Mononuclear cell (primary cell): ENCODE results near the gene BRD9. TPM values are rescaled to one million over a fixed set of nuclear protein-coding genes. Genes with fewer than 3 reads are reported as not detected.
"Not testable (repeated sequence)": the region's sequence is repeated elsewhere in the genome, so short reads cannot be mapped to it uniquely, and the experiment has no call there.

Source experiments
- H3K27me3 ChIP-seq: 2 replicates; pipeline ENCODE4 v1.6.0; 2011; ENCODE audit warnings: low read length, control low read depth; ENCODE audit not compliant: insufficient read depth
- H3K4me1 ChIP-seq: 2 replicates; pipeline ENCODE4 v1.5.1; 2011; ENCODE audit warnings: mild to moderate bottlenecking, low read length, control low read depth; ENCODE audit not compliant: insufficient read depth
- H3K4me3 ChIP-seq: 2 replicates; pipeline ENCODE4 v1.5.1; 2011; ENCODE audit warnings: mild to moderate bottlenecking, low read length, moderate library complexity
- H3K9me3 ChIP-seq: 2 replicates; pipeline ENCODE4 v1.5.1; 2011; ENCODE audit warnings: low read depth, mild to moderate bottlenecking, control low read depth, low read length
- total RNA-seq: library from RNA; depleted of rRNA; stranded (reverse); fragments of >200 nt; gene quantifications from one replicate; pipeline ENCODE4 v1.2.3, GENCODE V29; 2012

The BRD9 gene
- total RNA-seq, 1 donor, result 30.7 TPM

DNA sequence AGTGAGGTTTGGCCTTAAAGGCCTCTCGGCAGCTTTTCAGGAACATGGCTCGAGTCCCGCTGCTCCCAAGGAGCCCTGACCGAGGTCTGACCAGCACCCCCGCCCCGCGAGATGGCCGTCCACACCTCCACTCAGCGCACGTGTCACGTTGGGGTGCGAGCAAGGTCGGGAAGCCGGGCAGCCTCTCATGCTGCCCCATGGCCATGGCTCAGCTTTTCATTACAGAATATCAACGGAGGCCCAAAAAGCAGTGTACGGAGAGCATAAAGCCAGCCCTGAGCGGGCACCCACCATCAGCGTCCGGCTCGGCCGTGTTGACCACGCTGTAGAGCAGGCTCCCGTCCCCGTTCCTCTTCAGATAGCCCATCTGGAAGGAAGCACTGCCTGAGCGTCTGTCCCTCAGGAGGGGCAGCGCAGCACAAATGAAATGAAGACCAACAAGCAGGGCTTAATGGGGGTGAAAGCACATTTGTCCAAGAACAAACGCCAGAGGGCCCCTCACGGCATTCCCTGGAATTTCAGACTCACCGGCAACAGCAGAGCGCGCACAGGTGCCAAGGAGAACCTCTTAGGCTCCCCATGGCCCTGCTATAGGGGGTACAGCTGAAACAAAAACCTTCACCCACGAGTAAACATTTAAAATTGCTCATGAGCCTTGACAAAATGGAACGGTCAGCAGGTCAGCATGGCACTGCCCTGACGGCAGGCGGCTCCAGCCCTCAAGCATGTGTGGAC lies 11.6 kb downstream of the BRD9 start:
- Histone ChIP-seq H3K4me3 (no peak overlapping the region), H3K27me3 (no peaks in the 10 kb centered on the region)

DNA sequence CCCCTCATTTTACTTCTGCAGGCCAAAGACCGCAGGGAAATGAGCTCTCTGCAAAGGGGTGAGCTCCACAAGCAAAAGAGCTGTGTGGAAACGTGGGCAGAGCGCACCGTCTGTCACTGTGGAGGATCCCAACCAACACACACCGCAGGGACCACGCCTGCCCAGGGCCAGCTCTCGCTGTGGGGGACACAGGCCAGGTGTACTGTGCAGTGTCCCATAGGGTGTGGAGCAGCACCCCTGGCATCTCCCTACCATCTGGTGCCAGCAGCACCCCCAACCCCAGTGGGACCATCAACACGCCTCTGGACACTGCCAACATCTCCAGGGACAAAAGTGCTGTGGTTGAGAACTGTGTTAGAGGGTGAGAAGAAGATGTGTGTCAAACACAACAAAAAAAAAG lies 13.9 kb downstream of the BRD9 start:
- H3K9me3 ChIP-seq, H3K4me1 ChIP-seq, H3K4me3 ChIP-seq, H3K27me3 ChIP-seq: not testable (repeated sequence)

More for the DNA sequence above, 11.6 kb downstream of the BRD9 start:
- Histone ChIP-seq H3K4me1 (no peaks in the 10 kb centered on the region), H3K9me3 (no peaks in the 10 kb centered on the region)

DNA sequence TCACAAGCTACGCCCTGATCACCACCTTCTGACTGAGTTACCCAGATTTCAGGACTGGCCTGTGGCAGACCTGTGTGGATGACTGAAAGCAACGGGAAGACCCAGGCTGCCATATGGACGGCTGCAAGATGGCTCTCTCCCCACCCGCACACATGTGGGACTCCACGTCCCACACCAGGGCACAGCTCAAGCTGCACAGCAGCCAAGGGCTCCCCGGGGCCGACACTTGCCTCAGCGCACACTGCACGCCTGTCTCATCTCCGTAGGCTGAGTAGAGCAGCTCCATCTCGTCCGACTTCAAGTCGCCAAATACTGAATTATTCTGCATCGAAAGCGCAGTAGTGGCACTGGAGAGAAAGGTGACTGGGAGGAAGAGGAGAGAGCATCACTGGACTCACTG lies 14.5 kb downstream of the BRD9 start:
- H3K27me3 ChIP-seq, result no peaks in the 10 kb centered on the region
- H3K9me3 ChIP-seq, result no peaks in the 10 kb centered on the region

DNA sequence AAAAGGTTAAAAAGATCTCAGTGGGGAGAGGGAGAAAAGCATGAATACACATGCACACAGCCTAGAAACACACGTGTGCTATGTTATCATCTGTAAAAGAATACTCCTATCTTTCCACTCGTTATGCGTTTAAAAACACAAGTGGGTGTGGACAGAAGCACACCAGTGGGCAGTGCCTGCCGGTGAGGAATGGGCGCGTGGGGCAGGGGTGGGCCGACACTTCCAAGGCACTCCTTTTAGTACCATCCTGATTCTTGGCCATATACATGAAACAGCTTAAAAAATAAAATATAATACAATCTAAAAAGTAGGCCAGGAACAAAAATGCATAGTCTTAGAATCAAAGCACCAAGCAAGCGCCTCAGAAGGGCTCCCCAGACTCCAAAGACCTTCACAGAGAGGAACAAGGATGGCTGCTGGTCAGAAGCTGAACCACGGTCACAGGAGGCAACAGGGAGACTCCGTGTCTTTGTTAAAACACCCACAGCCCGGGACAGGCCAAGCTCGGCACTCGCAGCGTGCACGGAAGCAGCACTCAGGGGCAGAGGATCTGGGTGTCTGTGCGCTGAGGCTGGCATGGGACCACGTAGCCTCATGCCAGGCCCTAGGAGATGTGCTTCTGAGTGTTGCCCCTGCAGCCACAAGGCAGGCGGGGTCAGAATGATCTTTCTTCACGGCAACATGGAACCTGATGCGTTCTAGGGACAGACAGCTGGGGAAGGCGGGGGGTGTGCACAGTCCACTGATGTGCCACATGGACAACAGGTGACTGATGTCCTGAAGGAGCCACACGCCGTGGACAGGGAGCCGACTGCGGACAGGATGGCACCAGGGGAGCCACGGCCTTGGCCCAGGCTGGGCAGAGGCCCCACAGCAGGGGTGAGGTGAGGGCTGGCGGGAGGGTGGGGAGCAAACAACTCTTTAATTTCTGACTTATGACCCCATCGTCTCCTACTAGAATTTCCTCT lies 15.9 kb downstream of the BRD9 start:
- H3K4me3 ChIP-seq, result no peak overlapping the region
- no peaks in the 10 kb centered on the region for H3K9me3 ChIP-seq
- H3K4me1 ChIP-seq, result no peaks in the 10 kb centered on the region
- H3K27me3 ChIP-seq, result no peaks in the 10 kb centered on the region

More for the DNA sequence above, 14.5 kb downstream of the BRD9 start:
- H3K4me1 ChIP-seq, result no peaks in the 10 kb centered on the region
- H3K4me3 ChIP-seq, result no peak overlapping the region

DNA sequence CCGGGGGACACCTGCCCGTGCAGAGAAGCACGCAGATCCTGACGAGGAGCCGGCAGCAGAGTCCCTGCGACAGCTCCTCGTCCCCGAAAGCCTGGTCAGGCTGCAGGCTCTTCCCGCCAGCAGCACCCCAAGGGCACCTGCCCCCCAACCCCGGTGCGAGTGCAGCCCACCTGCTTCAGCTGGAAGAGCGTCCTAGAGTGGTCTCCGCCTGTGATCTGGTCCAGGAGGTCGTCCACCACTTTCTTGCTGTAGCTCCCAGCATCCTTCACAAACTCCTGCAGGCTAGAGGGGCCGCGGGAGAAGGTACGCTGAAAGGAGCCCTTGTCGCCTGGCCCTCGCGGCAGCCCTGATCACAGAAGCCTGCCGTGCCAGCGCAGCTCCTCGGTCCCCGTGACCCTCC lies 16.7 kb downstream of the BRD9 start:
- Histone ChIP-seq H3K4me3 (no peak overlapping the region), H3K4me1 (no peaks in the 10 kb centered on the region), H3K27me3 (no peaks in the 10 kb centered on the region), H3K9me3 (no peaks in the 10 kb centered on the region)

DNA sequence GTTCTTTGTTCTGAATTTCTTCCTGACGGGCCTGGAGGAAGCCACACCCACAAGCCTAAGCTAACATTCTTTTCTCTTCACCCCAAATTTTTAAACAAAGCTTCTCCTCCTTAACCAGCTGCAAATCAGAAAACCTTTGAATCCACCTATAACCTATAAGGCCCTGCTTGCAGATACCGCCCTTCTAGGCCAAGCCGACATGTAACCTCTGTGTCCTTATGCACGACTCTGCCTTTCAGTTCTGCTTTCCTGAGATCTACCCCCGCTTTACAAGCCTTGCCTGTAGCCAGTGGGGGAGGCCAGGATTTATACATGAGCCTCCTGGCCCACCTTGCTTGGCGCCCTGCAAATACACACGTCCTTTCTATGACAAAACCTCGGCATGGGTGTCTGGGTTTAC lies 19.3 kb downstream of the BRD9 start:
- Histone ChIP-seq H3K27me3 (no peaks in the 10 kb centered on the region), H3K4me3 (no peak overlapping the region), H3K9me3 (no peaks in the 10 kb centered on the region), H3K4me1 (no peaks in the 10 kb centered on the region)

DNA sequence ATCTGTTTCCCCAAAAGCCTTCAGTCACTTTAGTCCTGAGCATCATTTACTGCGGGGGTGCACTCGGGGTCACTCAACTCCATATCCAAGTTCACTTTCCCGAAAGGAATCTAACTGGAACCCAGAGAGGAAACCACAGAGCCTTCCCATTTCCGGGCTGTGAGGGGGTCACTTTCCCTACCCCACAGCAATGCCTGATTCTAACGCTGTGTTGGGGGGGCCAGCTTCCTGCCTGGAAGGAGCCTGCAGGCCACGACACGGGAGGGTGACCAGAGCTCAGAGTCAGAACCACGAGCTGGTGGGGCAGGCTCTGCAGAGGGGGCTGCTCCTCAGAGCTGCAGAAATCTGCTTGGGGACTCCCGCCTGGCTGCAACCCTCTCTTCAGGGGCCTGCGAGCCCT lies 20.3 kb downstream of the BRD9 start:
- Histone ChIP-seq H3K4me3 (no peak overlapping the region), H3K4me1 (no peaks in the 10 kb centered on the region)

DNA sequence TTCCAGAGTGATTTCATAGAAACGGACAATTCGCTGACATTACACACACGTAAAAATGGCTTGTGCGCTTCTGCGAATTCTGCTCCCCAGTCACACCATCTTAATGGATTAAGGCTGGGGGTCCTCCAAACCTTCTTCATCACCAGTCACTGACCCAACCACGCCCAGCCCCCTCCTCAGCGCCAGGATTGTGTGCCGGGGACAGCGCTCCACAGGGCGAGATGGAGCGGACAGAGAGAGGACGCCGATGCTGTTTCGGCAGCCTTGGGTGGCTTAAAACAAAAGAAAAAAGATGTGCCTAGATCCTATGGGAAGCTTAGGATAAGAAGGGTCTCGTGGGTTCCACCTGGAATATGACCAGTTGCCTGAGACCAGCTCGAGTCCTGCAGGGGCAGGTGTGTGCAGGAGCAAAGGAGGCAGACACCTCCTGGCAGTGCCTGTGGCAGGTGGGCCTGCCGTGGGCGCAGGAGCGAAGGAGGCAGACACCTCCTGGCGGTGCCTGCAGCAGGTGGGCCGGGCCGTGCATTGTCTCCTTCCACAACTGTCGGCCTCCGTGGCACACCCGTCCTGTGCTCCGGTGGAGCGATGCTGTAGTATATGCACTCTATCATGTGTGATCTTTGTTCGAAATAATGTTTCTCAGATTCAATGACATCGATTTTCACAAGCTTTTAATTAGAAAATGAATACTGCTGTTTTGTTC lies 20.9 kb downstream of the BRD9 start:
- Histone ChIP-seq H3K4me3 (no peak overlapping the region), H3K9me3 (no peaks in the 10 kb centered on the region), H3K4me1 (no peaks in the 10 kb centered on the region), H3K27me3 (no peaks in the 10 kb centered on the region)

More for the DNA sequence above, 20.3 kb downstream of the BRD9 start:
- Histone ChIP-seq H3K9me3 (no peaks in the 10 kb centered on the region), H3K27me3 (no peaks in the 10 kb centered on the region)

DNA sequence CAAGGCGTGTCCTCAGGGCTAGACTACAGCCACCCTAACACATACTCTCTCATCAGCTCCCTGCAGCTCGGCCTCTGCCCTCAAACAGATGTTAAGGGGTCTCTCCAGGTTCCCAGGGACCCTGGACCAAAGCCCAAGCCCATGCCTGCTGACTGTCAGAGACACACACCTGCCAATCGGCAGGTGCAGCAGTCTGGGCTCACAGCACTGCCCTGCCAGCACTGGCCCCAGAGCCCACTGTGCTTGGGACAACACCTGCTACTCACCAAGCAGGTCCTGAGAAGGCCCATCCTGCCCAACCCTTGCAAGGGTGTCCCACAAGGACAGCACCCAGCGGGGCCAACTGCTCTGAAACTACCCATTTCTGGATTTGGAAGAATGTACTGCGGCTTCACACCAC lies 21.6 kb downstream of the BRD9 start:
- no peak overlapping the region for H3K4me3 ChIP-seq
- no peaks in the 10 kb centered on the region for H3K9me3 ChIP-seq
- no peaks in the 10 kb centered on the region for H3K4me1 ChIP-seq
- no peaks in the 10 kb centered on the region for H3K27me3 ChIP-seq

DNA sequence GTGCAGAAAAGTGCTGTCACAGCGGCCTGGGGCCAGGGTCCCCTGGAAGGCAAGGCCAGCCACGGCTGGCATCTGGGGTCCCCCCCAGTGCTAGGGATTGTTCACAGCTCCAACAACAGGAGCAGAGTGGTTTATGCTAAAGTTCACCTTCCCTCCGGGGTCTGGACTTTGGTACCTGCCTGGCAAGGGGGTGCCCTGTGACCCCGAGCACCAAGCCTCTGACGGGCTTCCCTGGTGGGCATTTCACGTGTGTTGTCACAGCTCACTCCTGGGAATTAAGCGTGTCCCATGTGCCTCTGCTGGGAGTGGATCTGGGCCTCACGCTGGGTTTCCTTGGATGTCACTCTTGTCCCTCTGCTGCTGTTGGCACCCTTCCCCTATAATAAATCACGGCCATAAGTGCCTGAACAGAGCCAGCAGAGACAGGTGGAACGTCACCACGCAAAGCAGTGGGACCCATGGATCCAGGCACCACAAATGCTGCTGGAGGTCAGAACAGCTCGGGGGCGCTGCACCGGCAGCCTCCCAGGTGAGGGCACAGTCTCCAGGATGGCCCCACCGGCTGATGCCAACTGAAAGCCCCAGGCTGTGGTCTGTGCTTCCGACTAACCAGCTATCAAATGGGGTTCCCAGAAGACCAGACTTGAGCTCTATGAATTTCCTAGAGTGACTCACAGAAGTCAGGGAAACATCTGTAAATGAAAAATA lies 24.0 kb downstream of the BRD9 start:
- H3K4me1 ChIP-seq, result no peaks in the 10 kb centered on the region
- H3K9me3 ChIP-seq, result no peaks in the 10 kb centered on the region
- no peak overlapping the region for H3K4me3 ChIP-seq
- no peaks in the 10 kb centered on the region for H3K27me3 ChIP-seq

DNA sequence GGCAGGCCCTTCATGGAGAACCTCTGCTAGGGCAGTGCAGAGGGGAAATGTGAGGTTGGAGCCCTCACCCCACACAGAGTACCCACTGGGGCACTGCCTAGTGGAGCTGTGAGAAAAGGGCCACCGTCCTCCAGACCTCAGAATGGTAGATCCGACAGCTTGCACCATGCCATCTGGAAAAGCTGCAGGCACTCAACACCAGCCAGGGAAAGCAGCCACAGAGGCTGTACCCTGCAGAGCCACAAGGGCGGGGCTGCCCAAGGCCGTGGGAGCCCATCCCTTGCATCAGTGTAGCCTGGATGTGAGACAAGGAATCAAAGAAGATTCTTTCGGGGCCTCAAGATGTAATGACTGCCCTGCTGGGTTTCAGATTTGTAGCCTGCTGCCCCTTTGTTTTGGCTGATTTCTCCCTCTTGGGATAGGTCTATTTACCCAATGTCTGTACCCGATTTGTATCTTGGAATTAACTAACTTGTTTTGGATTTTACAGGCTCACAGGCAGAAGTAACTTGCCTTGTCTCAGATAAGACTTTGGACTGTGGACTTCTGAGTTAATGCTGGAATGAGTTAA lies 25.2 kb downstream of the BRD9 start:
- H3K27me3 ChIP-seq, result no peaks in the 10 kb centered on the region
- H3K4me3 ChIP-seq, result no peak overlapping the region
- no peaks in the 10 kb centered on the region for H3K9me3 ChIP-seq
- no peaks in the 10 kb centered on the region for H3K4me1 ChIP-seq

DNA sequence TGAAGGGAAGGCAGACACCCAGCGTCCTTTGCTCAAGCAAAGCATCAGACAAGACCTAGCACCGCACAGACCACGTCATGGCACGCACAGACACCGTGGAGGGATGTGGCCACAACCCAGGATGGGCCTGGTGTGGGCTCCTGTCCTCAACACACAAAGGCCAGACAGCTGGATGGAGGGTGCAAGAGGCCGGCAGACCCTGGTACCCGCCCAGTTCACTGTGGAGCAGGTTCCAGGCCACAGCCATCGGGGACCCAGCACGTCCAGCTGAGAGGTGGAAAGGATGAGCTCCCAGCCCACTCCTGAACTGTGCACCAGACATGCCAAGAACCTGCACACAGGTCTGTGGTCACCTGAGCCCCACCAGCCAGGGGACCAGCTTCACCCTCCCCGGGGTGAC lies 26.8 kb downstream of the BRD9 start:
- no peaks in the 10 kb centered on the region for H3K27me3 ChIP-seq
- H3K4me3 ChIP-seq, result no peak overlapping the region
- H3K4me1 ChIP-seq, result no peaks in the 10 kb centered on the region
- no peaks in the 10 kb centered on the region for H3K9me3 ChIP-seq

DNA sequence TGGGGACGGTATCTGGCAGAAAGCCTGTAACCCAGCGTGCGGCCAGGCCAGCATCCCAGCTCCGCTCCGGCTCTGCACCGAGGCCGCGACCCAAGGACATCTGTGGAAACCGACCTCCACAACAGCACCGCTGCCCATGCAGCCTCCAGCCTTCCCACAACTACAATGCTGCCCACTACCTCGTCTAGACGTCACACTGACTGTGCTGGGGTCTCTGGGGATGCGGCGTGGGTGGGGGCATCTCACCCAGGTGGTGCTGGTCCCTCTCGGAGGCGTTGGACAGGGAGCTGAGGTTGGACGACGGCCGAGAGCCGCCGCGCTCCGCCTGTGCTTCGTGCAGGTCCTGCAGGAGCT lies 27.5 kb downstream of the BRD9 start:
- H3K4me3 ChIP-seq, result no peak overlapping the region
- no peaks in the 10 kb centered on the region for H3K4me1 ChIP-seq

DNA sequence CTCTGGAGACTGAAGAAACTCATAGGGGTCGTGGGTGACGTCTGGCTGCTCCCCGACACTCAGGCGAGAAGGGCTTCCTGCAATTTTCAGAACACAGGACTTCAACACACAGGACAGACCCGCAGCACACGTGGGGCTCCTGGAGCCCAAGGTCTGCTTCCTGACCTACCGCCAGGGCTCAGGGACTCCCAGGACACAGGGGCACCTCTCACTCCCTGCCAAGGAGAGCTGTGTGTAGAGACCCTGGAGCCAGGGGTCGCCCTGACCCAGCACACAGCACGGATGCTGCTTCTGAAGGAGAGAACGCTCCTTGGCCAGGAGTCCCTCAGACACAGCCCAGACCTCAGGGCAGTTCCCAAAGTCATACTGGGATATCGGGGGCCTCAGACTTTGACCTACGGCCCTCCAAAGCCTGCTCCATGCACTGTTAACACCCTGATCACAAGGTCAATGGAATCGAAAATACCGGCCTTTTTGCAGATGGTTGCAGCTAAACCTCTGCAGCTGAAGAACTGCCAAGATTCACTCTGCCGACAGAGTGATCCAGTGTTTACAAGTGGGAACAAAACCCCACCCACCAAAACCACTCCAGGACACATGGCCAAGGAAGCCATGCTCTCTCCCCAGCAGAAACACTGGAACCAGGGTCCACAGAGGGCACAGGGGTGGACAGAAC lies 28.0 kb downstream of the BRD9 start:
- Histone ChIP-seq H3K4me3 (no peak overlapping the region), H3K4me1 (no peaks in the 10 kb centered on the region), H3K9me3 (no peaks in the 10 kb centered on the region), H3K27me3 (no peaks in the 10 kb centered on the region)

More for the DNA sequence above, 27.5 kb downstream of the BRD9 start:
- Histone ChIP-seq H3K27me3 (no peaks in the 10 kb centered on the region), H3K9me3 (no peaks in the 10 kb centered on the region)
